PC-9 (cell line): Measurements from ENCODE around the gene ENPP6. TPM values are rescaled to one million over a fixed set of nuclear protein-coding genes. Genes with fewer than 3 reads are reported as not detected.

Source experiments
- BruUV-seq: library from RNA; stranded (reverse); fragments of 400-500 nt; replicated peaks from 2 replicates; lab custom pipeline; 2021; lab: Mats Ljungman, UMichigan
- CTCF ChIA-PET: fragments of 300-600 bp; sonication (Branson Sonifier 250); formaldehyde crosslinking; loops from one replicate; lab custom pipeline; 2022; ENCODE audit warnings: antibody characterized with exemption; lab: Charles Lee
- POLR2A ChIA-PET: fragments of 300-600 bp; sonication (Branson Sonifier 250); formaldehyde crosslinking; loops from one replicate; lab custom pipeline; 2022; ENCODE audit warnings: antibody characterized with exemption; ENCODE audit not compliant: unreplicated experiment; lab: Charles Lee
- DNase-seq, 2 experiments: peaks; one replicate each; pipeline versions ENCODE4 v3.0.0 to v3.0.0-alpha.2; 2015 to 2022; ENCODE audit warnings: mixed read lengths in 1 of 2
- H2AFZ ChIP-seq: fragments of 200-600 bp; sonication (generic); 2 replicates; pipeline ENCODE4 v1.8.1; 2017; ENCODE audit warnings: antibody characterized with exemption
- H3F3A ChIP-seq: fragments of 200-600 bp; sonication (generic); 2 replicates; pipeline ENCODE4 v1.8.1; 2017; ENCODE audit warnings: antibody characterized with exemption, mild to moderate bottlenecking, low read depth; ENCODE audit not compliant: insufficient read depth
- H3K27ac ChIP-seq: fragments of 200-600 bp; sonication (generic); 2 replicates; pipeline ENCODE4 v1.6.1; 2016; ENCODE audit warnings: mixed run types
- H3K27me3 ChIP-seq: fragments of 200-600 bp; sonication (generic); 2 replicates; pipeline ENCODE4 v1.6.1; 2016; ENCODE audit warnings: low read depth, mixed run types; ENCODE audit not compliant: insufficient read depth
- H3K36me3 ChIP-seq: fragments of 200-600 bp; sonication (generic); 2 replicates; pipeline ENCODE4 v1.6.1; 2016; ENCODE audit warnings: low read depth, mixed run types
- H3K4me1 ChIP-seq: fragments of 200-600 bp; sonication (generic); replicated peaks from 2 replicates; pipeline ENCODE4 v1.6.1; 2016; ENCODE audit warnings: mixed run types; ENCODE audit not compliant: insufficient read depth
- H3K4me2 ChIP-seq: fragments of 200-600 bp; sonication (generic); 2 replicates; pipeline ENCODE4 v1.6.1; 2017; ENCODE audit warnings: mixed run types
- H3K4me3 ChIP-seq: fragments of 200-600 bp; sonication (generic); 2 replicates; pipeline ENCODE4 v1.6.1; 2016; ENCODE audit warnings: mixed run types
- H3K79me2 ChIP-seq: fragments of 200-600 bp; sonication (generic); 2 replicates; pipeline ENCODE4 v1.6.1; 2017; ENCODE audit warnings: low read depth, mixed run types
- H3K9me2 ChIP-seq: fragments of 200-600 bp; sonication (generic); 2 replicates; pipeline ENCODE4 v1.8.1; 2017; ENCODE audit warnings: mild to moderate bottlenecking; ENCODE audit not compliant: insufficient read depth
- H3K9me3 ChIP-seq: fragments of 200-600 bp; sonication (generic); 2 replicates; pipeline ENCODE4 v1.8.1; 2016; ENCODE audit warnings: low read depth; ENCODE audit not compliant: insufficient read depth
- H4K20me1 ChIP-seq: fragments of 200-600 bp; sonication (generic); 2 replicates; pipeline ENCODE4 v1.8.1; 2017; ENCODE audit not compliant: insufficient read depth
- EZH2 ChIP-seq: fragments of 200-600 bp; sonication (generic); IDR thresholded peaks from 2 replicates; pipeline ENCODE4 v1.8.0; 2017; ENCODE audit warnings: antibody characterized with exemption, low read depth
- intact Hi-C: fragments of 100-400 bp; cut with micrococcal nuclease; formaldehyde crosslinking; loops from one replicate; pipeline ENCODE4 v1.10.0; 2022; ENCODE audit not compliant: unreplicated experiment
- total RNA-seq: library from RNA; stranded (reverse); gene quantifications from 2 replicates; pipeline ENCODE4 v1.2.3, GENCODE V29; 2021
- TF ChIP-seq, protein P1 (sequence below): fragments of 200-600 bp; sonication (generic); conservative IDR thresholded peaks from 2 replicates; pipeline ENCODE4 v1.6.1; 2017; ENCODE audit warnings: mixed run types, antibody characterized with exemption, mild to moderate bottlenecking, moderate library complexity

ENPP6 gene
- total RNA-seq, 1 experiment from 2014 or later = not detected

GRCh38 chr4:184062769-184063168 is 154.9 kb downstream of the ENPP6 start:
- no peaks in the 10 kb centered on the region for H3F3A ChIP-seq
- no peaks in the 10 kb centered on the region for H3K36me3 ChIP-seq
- no peaks in the 10 kb centered on the region for H3K4me1 ChIP-seq
- BruUV-seq = no TSS peak
- no peak overlapping the region for H2AFZ ChIP-seq
- no peaks in the 10 kb centered on the region for H3K9me3 ChIP-seq
- no peaks in the 10 kb centered on the region for H3K9me2 ChIP-seq
- TF ChIP-seq EZH2 = no peak
- TF ChIP-seq, protein P1, sequence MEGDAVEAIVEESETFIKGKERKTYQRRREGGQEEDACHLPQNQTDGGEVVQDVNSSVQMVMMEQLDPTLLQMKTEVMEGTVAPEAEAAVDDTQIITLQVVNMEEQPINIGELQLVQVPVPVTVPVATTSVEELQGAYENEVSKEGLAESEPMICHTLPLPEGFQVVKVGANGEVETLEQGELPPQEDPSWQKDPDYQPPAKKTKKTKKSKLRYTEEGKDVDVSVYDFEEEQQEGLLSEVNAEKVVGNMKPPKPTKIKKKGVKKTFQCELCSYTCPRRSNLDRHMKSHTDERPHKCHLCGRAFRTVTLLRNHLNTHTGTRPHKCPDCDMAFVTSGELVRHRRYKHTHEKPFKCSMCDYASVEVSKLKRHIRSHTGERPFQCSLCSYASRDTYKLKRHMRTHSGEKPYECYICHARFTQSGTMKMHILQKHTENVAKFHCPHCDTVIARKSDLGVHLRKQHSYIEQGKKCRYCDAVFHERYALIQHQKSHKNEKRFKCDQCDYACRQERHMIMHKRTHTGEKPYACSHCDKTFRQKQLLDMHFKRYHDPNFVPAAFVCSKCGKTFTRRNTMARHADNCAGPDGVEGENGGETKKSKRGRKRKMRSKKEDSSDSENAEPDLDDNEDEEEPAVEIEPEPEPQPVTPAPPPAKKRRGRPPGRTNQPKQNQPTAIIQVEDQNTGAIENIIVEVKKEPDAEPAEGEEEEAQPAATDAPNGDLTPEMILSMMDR = no peak
- H3K79me2 ChIP-seq = no peaks in the 10 kb centered on the region
- peaks cover 19% of the 10 kb centered on the region; the same call in 1 of the 2 replicates for H3K27me3 ChIP-seq
- no peak overlapping the region for H3K4me2 ChIP-seq
- H4K20me1 ChIP-seq = no peaks in the 10 kb centered on the region
- POLR2A ChIA-PET = no interaction called here
- no peak overlapping the region for H3K4me3 ChIP-seq
- intact Hi-C loops = no loop called here
- CTCF ChIA-PET = no interaction called here
- no peak overlapping the region for H3K27ac ChIP-seq
- DNase-seq = no peak

DNA sequence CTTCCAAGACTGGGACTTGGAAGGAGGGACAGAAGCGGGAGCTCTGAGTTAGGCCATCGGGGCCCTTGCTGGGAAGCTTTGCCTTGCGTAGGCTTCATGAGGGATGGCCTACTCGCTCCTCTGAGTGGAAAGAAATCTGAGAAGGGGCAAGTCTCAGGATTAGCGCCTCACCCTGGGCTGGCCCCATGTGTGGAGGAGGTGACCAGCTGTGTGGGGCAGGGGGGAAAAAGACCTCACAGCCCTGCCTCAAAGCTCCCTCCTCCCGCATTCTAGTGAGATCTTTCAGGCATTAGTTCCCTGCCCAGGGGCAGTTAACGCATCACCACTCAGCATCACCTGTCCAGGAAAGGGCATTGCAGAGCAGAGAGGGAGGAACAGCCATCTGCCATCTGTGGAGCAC is 156.1 kb downstream of the ENPP6 start:
- Histone ChIP-seq H3K27me3 (peaks cover 12% of the 10 kb centered on the region; the same call in 1 of the 2 replicates), H3K27ac (no peak overlapping the region), H3K79me2 (no peaks in the 10 kb centered on the region), H3K4me2 (no peak overlapping the region), H3K4me1 (no peaks in the 10 kb centered on the region), H3K36me3 (no peaks in the 10 kb centered on the region), H3K4me3 (no peak overlapping the region), H3F3A (no peaks in the 10 kb centered on the region), H2AFZ (no peak overlapping the region), H4K20me1 (no peaks in the 10 kb centered on the region), H3K9me3 (no peaks in the 10 kb centered on the region), H3K9me2 (no peaks in the 10 kb centered on the region)
- no TSS peak for BruUV-seq
- TF ChIP-seq, protein P1 = no peak
- TF ChIP-seq EZH2 = no peak
- ChIA-PET CTCF (no interaction called here), POLR2A (interaction anchor here (0.6 kb wide), 1 partner anchor 97 kb away, joined by 4 read pairs; no protein-coding TSS in a partner anchor)
- intact Hi-C loops = no loop called here
- no peak for DNase-seq

GRCh38 chr4:184059099-184059498 is 158.6 kb downstream of the ENPP6 start:
- no TSS peak for BruUV-seq
- Histone ChIP-seq H3K79me2 (no peaks in the 10 kb centered on the region), H3K9me2 (no peaks in the 10 kb centered on the region), H2AFZ (no peak overlapping the region), H3K4me1 (no peaks in the 10 kb centered on the region), H3K27ac (no peak overlapping the region), H3K27me3 (no peaks in the 10 kb centered on the region), H3K4me3 (no peak overlapping the region), H4K20me1 (no peaks in the 10 kb centered on the region), H3K4me2 (no peak overlapping the region), H3K36me3 (no peaks in the 10 kb centered on the region), H3K9me3 (no peaks in the 10 kb centered on the region), H3F3A (no peaks in the 10 kb centered on the region)
- intact Hi-C loops = no loop called here
- no peak for DNase-seq
- TF ChIP-seq, protein P1 = no peak
- no peak for TF ChIP-seq EZH2
- POLR2A ChIA-PET = no interaction called here
- CTCF ChIA-PET = no interaction called here
